Activated CD8-positive, alpha-beta memory T cell treated with anti-CD3 and anti-CD28 coated beads, Interleukin-2, amount 10 ng/mL, durations not matched to agents 7 days and 5 days (primary cell): ENCODE measurements around the gene CCDC85A. TPM values are rescaled to one million over a fixed set of nuclear protein-coding genes. Genes with fewer than 3 reads are reported as not detected.

Experiments used
- ATAC-seq: fragments of 150-1000 bp; cut with Tn5 transposase; one replicate; pipeline ENCODE4 v1.10.0; 2021; ENCODE audit warnings: moderate library complexity
- CTCF ChIA-PET: fragments of 350-600 bp; sonication (Branson Sonifier 250); formaldehyde crosslinking; loops from one replicate; lab custom pipeline; 2021; ENCODE audit warnings: antibody characterized with exemption; lab: Charles Lee
- DNase-seq: peaks from one replicate; pipeline ENCODE4 v3.0.0-alpha.2; 2020
- H3K27ac Mint-ChIP-seq: one replicate; pipeline ENCODE4 v1.8.0; 2021; ENCODE audit warnings: mild to moderate bottlenecking, mixed read lengths
- H3K27me3 Mint-ChIP-seq: one replicate; pipeline ENCODE4 v1.8.0; 2021; ENCODE audit warnings: mixed read lengths
- H3K36me3 Mint-ChIP-seq: one replicate; pipeline ENCODE4 v1.8.0; 2021; ENCODE audit warnings: mild to moderate bottlenecking, mixed read lengths
- H3K4me1 Mint-ChIP-seq: one replicate; pipeline ENCODE4 v1.8.0; 2021; ENCODE audit warnings: mixed read lengths
- H3K4me3 Mint-ChIP-seq: one replicate; pipeline ENCODE4 v1.8.0; 2021; ENCODE audit warnings: mild to moderate bottlenecking, moderate library complexity, mixed read lengths
- H3K9me3 Mint-ChIP-seq: one replicate; pipeline ENCODE4 v1.8.0; 2022; ENCODE audit warnings: low read depth, mixed read lengths
- total RNA-seq, 2 experiments: library from RNA; stranded (reverse); gene quantifications; one replicate each; pipeline ENCODE4 v1.2.3, GENCODE V29; 2021

Gene CCDC85A
- total RNA-seq, 2 experiments from 2014 or later = not detected

DNA sequence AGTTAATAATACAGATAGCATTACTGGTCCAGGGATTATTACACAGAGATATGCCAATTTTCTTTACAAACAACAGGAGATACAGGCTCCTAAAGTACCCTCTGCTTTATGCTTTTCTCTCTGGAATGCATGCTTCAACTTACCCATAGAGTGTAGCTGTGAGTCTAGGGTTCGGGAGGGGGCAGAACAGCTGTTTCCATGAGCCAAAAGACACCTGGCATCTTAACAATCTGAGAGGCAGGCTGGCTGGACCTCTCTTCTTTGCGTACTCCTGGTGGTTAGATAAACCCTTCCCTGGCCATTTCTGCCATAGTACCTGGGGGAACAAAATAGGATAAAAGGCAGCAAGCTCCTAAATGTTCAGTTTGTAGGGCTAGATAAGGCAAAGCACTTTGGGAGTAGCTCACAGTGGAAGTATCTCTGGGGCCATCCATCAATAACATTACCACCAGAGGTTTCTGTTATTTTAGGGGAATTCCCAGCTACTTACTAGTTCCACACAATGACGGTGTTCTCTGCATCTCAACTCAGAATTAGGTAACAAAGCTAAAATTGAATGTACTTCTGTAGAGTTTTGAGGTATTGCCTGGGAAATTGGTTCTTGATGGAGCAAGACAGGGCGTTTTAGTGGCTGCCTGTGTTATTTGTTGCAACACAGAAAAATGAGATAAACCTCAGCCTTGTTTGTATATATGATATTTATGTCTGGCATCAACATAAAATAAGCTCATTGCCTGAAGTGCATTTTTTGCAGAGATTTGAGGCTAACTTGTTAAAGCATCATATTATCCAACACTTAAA lies 6.2 kb upstream of the CCDC85A start:
- DNase-seq (no peak), ATAC-seq (no peak)
- Mint-ChIP-seq H3K4me3 (no peak overlapping the region), H3K36me3 (no peaks in the 10 kb centered on the region), H3K27me3 (peaks cover 10% of the 10 kb centered on the region), H3K4me1 (peaks cover 1% of the 10 kb centered on the region), H3K27ac (no peak overlapping the region), H3K9me3 (no peaks in the 10 kb centered on the region)
- CTCF ChIA-PET = interaction anchor here (0.8 kb wide), 1 partner anchor 13 kb away, joined by 3 read pairs; no protein-coding TSS in a partner anchor

DNA sequence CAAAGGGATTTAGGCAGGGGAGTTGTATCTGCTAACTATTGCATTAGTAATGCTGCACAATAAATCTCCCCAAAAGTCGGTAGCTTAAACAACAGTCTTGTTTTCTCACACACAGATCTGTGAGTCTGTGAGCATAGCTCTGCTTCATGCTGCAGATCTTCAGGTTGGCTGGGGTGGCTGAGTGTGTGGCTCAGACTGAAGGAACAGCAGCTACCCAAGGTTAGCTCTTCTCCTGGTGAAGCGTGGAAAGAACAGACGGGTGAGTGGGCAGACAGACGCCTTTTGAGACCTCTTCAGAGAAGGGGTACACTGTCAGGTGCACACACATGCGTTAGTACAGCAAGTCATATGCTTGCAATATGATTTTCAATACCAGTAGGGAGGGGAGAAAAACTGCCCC lies 3.9 kb upstream of the CCDC85A start:
- CTCF ChIA-PET = no interaction called here
- H3K4me1 Mint-ChIP-seq = peaks cover 3% of the 10 kb centered on the region
- H3K27ac Mint-ChIP-seq = no peak overlapping the region
- DNase-seq (no peak), ATAC-seq (no peak)
- no peaks in the 10 kb centered on the region for H3K36me3 Mint-ChIP-seq
- peaks cover 19% of the 10 kb centered on the region for H3K27me3 Mint-ChIP-seq
- no peak overlapping the region for H3K4me3 Mint-ChIP-seq
- H3K9me3 Mint-ChIP-seq = no peaks in the 10 kb centered on the region

DNA sequence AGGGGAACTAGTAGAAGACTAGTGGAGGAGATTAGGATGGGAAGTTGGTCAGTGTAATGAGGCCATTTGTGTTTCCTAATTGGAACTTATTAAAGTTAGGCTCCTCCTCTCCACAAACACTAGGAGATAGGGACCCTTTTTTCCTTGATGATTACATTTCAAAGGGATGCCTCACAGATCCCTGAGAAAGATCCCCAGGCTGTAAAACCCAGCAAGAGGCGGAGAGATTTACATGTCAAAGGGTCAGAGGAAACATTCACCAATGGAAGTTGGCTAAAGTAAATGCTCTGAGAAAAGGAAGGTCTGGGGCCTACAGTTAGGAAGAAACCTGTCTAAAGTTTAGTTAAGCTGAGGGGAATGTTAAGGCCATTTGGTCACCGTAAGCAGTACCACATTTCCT lies 1.4 kb upstream of the CCDC85A start:
- no peaks in the 10 kb centered on the region for H3K36me3 Mint-ChIP-seq
- peaks cover 7% of the 10 kb centered on the region for H3K4me1 Mint-ChIP-seq
- no peaks in the 10 kb centered on the region for H3K9me3 Mint-ChIP-seq
- ATAC-seq (no peak), DNase-seq (no peak)
- no peak overlapping the region for H3K4me3 Mint-ChIP-seq
- no peak overlapping the region for H3K27ac Mint-ChIP-seq
- CTCF ChIA-PET = no interaction called here
- H3K27me3 Mint-ChIP-seq = peaks cover 42% of the 10 kb centered on the region

DNA sequence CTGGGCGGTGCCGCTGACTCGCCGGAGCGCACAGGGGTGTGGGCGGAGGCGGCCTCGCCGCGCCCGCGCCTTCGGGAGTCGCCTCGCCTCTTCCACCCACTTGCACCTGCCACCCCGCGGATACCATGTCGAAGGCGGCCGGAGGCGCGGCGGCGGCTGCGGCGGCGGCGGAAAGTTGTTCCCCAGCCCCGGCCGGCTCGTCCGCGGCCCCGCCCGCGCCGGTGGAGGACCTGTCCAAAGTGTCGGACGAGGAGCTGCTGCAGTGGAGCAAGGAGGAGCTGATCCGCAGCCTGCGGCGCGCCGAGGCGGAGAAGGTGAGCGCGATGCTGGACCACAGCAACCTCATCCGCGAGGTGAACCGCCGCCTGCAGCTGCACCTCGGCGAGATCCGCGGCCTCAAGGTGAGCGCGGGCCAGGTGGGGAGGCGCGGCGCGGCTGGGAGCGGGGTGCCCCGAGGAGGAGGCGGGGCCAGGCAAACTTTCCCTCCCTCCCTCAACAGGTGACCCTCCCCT lies 766 bp downstream of the CCDC85A start:
- DNase-seq (no peak), ATAC-seq (no peak)
- H3K4me1 Mint-ChIP-seq = peaks cover 6% of the 10 kb centered on the region
- CTCF ChIA-PET = interaction anchor here (1.2 to 1.6 kb wide), 3 partner anchors 18 to 81 kb away, joined by 3 read pairs; no protein-coding TSS in a partner anchor
- no peaks in the 10 kb centered on the region for H3K9me3 Mint-ChIP-seq
- no peak overlapping the region for H3K27ac Mint-ChIP-seq
- no peak overlapping the region for H3K4me3 Mint-ChIP-seq
- H3K27me3 Mint-ChIP-seq = peaks cover 47% of the 10 kb centered on the region
- no peaks in the 10 kb centered on the region for H3K36me3 Mint-ChIP-seq

DNA sequence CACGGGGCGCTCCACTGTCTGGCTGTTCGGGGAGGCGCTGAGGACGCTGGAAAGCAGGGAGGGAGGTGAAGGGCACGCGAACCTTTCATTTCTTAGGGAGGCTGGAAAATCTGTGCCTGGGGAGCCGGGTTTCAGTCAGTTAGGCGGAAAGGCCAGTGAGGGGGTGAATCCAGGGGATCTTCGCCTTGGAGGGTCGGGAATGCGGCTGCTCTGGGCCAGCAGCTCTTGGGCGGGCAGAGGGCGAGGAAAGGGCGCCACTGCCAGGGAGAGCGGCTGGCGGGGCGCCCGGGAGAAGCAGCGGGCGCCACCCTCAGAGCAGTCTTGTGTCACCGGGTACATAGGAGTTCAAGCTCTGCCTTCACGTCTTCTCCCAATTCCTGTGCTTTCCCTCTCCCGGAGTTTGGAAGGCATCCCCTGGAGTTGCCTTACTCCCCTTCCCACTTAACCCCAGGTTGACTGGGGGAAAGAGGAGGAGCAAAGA lies 1.4 kb downstream of the CCDC85A start:
- DNase-seq (no peak), ATAC-seq (no peak)
- H3K27me3 Mint-ChIP-seq = peaks cover 47% of the 10 kb centered on the region
- H3K4me1 Mint-ChIP-seq = peaks cover 6% of the 10 kb centered on the region
- no peak overlapping the region for H3K27ac Mint-ChIP-seq
- no peaks in the 10 kb centered on the region for H3K9me3 Mint-ChIP-seq
- H3K4me3 Mint-ChIP-seq = no peak overlapping the region
- CTCF ChIA-PET = no interaction called here
- no peaks in the 10 kb centered on the region for H3K36me3 Mint-ChIP-seq

DNA sequence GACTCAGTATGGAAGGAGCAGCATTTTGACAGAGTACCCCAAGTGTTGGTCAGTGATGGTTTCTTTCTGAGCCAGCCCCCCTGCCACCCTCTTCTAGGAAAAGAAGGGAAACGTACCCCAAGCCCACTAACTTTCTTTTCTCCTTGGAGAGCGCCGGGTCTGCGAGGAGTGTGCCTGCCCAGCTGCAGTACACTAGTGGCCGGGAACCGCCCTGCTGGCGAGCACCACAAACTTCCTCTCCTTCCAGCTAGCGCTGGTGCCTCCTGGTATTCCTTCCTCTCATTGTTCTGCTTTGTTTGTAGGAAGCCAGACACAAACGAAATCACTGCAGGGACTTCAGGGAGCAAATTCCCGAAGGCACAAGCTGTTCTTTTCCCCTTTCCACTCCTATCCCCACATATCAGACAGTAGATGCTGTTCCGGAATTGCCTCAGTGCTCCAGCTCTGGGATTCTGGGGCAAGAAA lies 1.8 kb downstream of the CCDC85A start:
- Mint-ChIP-seq H3K27ac (no peak overlapping the region), H3K27me3 (peaks cover 47% of the 10 kb centered on the region), H3K4me1 (peaks cover 6% of the 10 kb centered on the region), H3K36me3 (no peaks in the 10 kb centered on the region), H3K9me3 (no peaks in the 10 kb centered on the region), H3K4me3 (no peak overlapping the region)
- ATAC-seq (no peak), DNase-seq (no peak)
- CTCF ChIA-PET = no interaction called here

DNA sequence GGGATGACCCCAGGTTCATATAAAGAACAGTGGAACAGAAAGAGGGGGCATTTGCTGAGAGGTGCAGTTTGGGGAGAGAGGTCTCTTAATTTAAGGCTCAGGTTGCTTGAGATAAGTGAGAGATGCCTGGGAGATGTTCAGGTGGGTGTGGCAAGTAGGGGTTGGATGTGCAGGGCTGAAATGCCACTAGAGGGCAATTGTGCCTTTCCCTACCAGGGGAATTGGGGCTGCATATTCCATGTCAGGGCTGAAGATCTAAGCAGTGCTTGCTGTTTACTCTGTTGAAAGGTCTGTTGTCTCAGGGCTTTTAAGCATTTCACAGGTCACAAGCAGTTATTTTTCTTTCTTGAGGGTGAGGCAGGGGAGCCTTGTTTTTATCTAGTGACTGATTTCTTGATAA lies 7.8 kb downstream of the CCDC85A start:
- Mint-ChIP-seq H3K4me1 (no peaks in the 10 kb centered on the region), H3K9me3 (no peaks in the 10 kb centered on the region), H3K4me3 (no peak overlapping the region), H3K27me3 (peaks cover 11% of the 10 kb centered on the region), H3K27ac (no peak overlapping the region), H3K36me3 (no peaks in the 10 kb centered on the region)
- DNase-seq (no peak), ATAC-seq (no peak)
- CTCF ChIA-PET = interaction anchor here (1.2 kb wide), 1 partner anchor 8 kb away, joined by 5 read pairs; the partner anchor contains the start of gene CCDC85A

DNA sequence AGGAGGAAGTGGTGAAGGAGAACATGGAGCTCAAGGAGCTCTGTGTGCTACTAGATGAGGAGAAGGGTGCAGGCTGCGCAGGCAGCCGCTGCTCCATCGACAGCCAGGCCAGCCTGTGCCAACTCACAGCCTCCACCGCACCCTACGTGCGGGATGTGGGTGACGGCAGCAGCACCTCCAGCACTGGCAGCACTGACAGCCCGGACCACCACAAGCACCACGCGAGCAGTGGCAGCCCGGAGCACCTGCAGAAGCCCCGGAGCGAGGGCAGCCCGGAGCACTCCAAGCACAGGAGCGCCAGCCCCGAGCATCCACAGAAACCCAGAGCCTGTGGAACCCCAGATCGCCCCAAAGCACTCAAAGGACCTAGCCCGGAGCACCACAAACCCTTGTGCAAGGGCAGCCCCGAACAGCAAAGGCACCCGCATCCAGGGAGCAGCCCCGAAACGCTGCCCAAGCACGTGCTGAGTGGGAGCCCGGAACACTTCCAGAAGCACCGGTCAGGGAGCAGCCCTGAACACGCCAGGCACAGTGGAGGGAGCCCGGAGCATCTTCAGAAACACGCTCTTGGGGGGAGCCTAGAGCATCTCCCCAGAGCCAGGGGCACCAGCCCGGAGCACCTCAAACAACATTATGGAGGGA lies 9.0 kb downstream of the CCDC85A start:
- CTCF ChIA-PET = interaction anchor here (1.2 kb wide), 1 partner anchor 9 kb away, joined by 5 read pairs; the partner anchor contains the start of gene CCDC85A
- H3K27me3 Mint-ChIP-seq = peaks cover 2% of the 10 kb centered on the region

DNA sequence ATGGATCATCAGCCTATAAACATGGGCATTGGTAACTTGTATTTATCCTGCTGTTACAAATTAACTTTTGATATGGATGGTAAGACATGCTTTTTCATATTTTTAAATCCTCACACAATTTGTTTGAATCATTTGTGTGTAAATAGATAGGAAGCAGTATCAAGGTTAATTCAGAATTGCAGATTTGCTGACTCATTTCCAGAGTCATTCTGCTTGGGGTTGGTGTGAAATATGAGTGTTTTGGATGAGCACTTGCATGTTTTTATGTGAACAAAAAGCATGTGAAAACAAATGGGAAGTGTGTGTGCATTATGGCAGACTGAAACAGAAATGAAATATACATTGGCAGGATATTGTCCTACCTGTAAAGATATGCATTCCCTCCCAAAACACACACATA lies 11.8 kb downstream of the CCDC85A start:
- ATAC-seq = no peak
- no peaks in the 10 kb centered on the region for H3K36me3 Mint-ChIP-seq
- no peak overlapping the region for H3K4me3 Mint-ChIP-seq
- no peaks in the 10 kb centered on the region for H3K27me3 Mint-ChIP-seq
- no peak overlapping the region for H3K27ac Mint-ChIP-seq
- no peaks in the 10 kb centered on the region for H3K9me3 Mint-ChIP-seq
- CTCF ChIA-PET = no interaction called here
- DNase-seq = no peak
- no peaks in the 10 kb centered on the region for H3K4me1 Mint-ChIP-seq

More for the DNA sequence above, 9.0 kb downstream of the CCDC85A start:
- no peaks in the 10 kb centered on the region for H3K9me3 Mint-ChIP-seq
- no peak for ATAC-seq
- no peak overlapping the region for H3K4me3 Mint-ChIP-seq
- no peak overlapping the region for H3K27ac Mint-ChIP-seq
- H3K4me1 Mint-ChIP-seq = no peaks in the 10 kb centered on the region
- no peaks in the 10 kb centered on the region for H3K36me3 Mint-ChIP-seq
- DNase-seq = no peak

DNA sequence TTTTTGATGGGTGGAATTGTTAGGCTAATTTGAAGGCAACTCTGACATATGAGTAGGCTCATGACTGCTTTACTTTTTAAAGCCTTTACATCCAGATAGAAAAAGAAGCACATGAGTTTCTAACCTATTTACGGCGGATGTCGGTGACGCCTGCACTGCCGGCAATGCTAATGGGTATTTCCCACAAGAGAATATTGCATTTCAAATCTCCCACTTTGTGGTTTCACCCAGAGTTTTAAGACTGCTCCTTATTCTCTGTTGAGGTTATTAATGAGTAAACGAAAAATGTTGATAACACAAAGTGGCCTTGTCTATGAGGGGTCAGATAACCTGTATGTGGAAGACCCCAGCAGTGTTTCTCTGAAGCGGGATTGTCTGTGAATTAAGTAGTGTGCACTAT lies 14.0 kb downstream of the CCDC85A start:
- ATAC-seq (no peak), DNase-seq (no peak)
- Mint-ChIP-seq H3K27ac (no peak overlapping the region), H3K4me3 (no peak overlapping the region), H3K9me3 (no peaks in the 10 kb centered on the region), H3K27me3 (no peaks in the 10 kb centered on the region), H3K4me1 (no peaks in the 10 kb centered on the region), H3K36me3 (no peaks in the 10 kb centered on the region)
- CTCF ChIA-PET = no interaction called here

DNA sequence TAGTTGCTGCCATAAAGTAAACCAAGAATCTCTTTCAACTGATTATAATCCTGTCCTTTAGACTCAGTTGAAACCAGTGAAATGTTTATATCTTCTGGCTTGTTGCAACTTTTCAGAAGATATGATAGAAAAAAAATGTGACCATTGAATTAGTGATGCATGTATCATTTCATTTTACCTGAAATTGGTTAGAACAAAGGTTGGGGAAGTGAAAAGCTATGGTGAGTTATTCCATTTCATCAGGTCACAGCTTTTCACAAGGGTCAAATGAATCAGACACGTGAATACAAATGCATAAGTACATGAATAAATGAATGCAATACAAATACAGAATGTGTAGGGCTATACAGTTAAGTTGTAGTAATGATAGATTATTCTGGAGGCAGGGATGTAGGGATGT lies 15.1 kb downstream of the CCDC85A start:
- no peak overlapping the region for H3K4me3 Mint-ChIP-seq
- H3K36me3 Mint-ChIP-seq = no peaks in the 10 kb centered on the region
- H3K4me1 Mint-ChIP-seq = no peaks in the 10 kb centered on the region
- CTCF ChIA-PET = interaction anchor here (1.1 kb wide), 1 partner anchor 15 kb away, joined by 4 read pairs; the partner anchor contains the start of gene CCDC85A
- ATAC-seq (no peak), DNase-seq (no peak)
- H3K27ac Mint-ChIP-seq = no peak overlapping the region
- H3K27me3 Mint-ChIP-seq = no peaks in the 10 kb centered on the region
- H3K9me3 Mint-ChIP-seq = no peaks in the 10 kb centered on the region

DNA sequence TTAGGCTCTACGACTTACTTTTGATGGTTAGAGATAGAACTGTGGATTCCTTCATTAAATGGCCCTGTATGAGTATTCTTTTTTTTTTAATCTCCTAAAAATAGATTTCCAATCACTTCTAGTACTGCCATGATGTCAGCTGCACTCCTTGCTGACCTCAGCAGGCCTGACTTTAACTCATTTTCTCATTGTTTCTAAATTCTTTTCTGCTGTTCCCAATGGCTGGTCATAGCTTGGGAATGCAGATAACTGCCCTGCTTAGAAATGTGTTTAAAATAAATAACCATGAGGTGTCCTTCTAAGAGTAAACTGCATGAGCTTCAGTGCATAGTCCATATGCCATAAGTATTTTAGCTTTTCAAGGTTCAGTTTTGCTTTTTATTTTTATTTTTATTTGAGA lies 15.7 kb downstream of the CCDC85A start:
- Mint-ChIP-seq H3K27ac (no peak overlapping the region), H3K27me3 (no peaks in the 10 kb centered on the region), H3K4me1 (no peaks in the 10 kb centered on the region), H3K9me3 (no peaks in the 10 kb centered on the region), H3K4me3 (no peak overlapping the region), H3K36me3 (no peaks in the 10 kb centered on the region)
- CTCF ChIA-PET = interaction anchor here (1.1 kb wide), 1 partner anchor 16 kb away, joined by 4 read pairs; the partner anchor contains the start of gene CCDC85A
- ATAC-seq = no peak
- DNase-seq = no peak

DNA sequence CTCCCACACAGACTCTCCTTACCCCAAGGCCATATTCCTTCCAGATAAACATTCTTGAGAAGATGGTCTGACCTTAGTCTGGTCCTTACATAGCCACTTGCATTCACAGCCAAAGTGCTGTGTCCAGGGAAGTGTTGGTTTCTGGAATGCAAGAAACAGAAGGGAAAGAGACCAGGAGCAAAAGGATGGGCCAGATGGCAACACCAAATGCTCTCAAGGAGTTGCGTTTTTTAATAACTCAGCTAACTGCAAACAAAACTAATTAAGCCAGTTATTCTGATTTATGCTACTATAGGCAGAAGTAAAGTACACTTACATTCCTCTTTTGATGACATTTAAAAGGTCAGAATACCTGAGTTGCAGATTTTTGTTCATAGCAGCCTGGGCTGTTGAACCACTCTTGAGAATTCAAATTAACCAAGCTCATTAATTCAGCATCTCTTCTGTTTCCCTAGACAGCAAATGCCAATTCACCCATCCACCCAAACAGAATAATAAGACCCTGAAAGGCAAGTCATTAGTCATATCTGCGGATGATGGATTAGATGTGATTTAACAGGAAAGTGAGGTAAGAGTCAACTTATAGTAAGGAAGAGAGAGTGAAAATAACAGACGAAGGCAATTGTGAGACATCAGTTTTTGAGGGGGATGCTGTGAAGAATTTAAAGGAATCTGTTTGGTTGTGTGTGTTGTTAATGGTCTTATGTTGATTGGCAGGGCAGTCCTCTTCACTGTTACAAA lies 18.8 kb downstream of the CCDC85A start:
- ATAC-seq = no peak
- Mint-ChIP-seq H3K36me3 (no peaks in the 10 kb centered on the region), H3K9me3 (no peaks in the 10 kb centered on the region), H3K4me1 (no peaks in the 10 kb centered on the region), H3K27ac (no peak overlapping the region), H3K4me3 (no peak overlapping the region), H3K27me3 (no peaks in the 10 kb centered on the region)
- CTCF ChIA-PET = no interaction called here
- DNase-seq = no peak
